ENCODE measurements around the gene PDE1C. TPM values are rescaled to one million over a fixed set of nuclear protein-coding genes. Genes with fewer than 3 reads are reported as not detected.

Gene PDE1C
- total and polyA plus RNA-seq, 2 donors (not counting 1 experiment from before 2014, with no cell fraction given): 0.52 TPM; not detected in 1

DNA sequence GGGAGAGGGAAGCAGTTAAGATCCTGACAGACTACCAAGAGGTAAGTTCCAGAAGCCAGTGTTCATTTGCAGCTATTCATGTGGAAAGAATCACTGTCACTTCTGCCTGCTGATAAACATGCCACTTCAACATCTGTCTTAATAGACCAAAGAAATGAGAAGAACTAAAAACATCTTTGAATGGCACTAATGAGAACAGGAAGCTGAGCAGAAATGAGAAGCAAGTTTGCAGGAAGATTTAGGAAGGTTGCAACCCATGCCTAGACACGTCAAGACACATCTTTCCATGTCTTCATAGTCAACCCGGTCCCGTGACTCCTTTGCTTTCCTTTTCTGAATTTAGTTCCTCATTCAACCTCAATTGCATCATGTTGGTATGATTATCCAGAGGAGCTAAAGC lies 180.0 kb downstream of the PDE1C start:
- intact Hi-C loops (cut with micrococcal nuclease): no loop called here
- Histone ChIP-seq H3K79me2 (ENCODE audit: control insufficient read depth, insufficient read depth, low read length) (no peaks in the 10 kb centered on the region), H3K9me3 (ENCODE audit: control extremely low read depth in 1 of 3, control insufficient read depth in 2 of 3, insufficient read depth in 1 of 3, low read length in 2 of 3) (peaks cover 0 to 4% (median 0%) of the 10 kb centered on the region in 3 donors), H4K20me1 (ENCODE audit: control insufficient read depth, insufficient read depth, low read length, poor library complexity, severe bottlenecking) (no peaks in the 10 kb centered on the region), H2AFZ (ENCODE audit: insufficient read depth, low read depth, low read length, poor library complexity, severe bottlenecking) (no peak overlapping the region), H3K4me1 (ENCODE audit: control insufficient read depth in 2 of 2, insufficient read depth in 2 of 2, low read length in 2 of 2) (no peaks in the 10 kb centered on the region), H3K36me3 (replicated peaks in 1 of 2; ENCODE audit: control extremely low read depth in 1 of 2, control insufficient read depth in 1 of 2, extremely low read depth in 1 of 2, insufficient read depth in 2 of 2, low read length in 1 of 2) (no peaks in the 10 kb centered on the region), H3K4me3 (ENCODE audit: control extremely low read depth in 1 of 5, extremely low read depth in 1 of 5, insufficient read depth in 1 of 5, low read depth in 2 of 5, low read length in 4 of 5) (no peak overlapping the region), H3K27ac (ENCODE audit: low read length in 2 of 2) (no peak overlapping the region), H3K4me2 (replicated peaks; ENCODE audit: low read depth, low read length, poor library complexity, severe bottlenecking) (no peak overlapping the region), H3K9ac (ENCODE audit: low read length) (no peak overlapping the region), H3K27me3 (replicated peaks in 1 of 4; ENCODE audit: control extremely low read depth in 1 of 4, control insufficient read depth in 3 of 4, insufficient read depth in 4 of 4, low read length in 3 of 4) (no peaks in the 10 kb centered on the region)
- no peak overlapping the region for H3K27ac Mint-ChIP-seq
- H3K9me3 Mint-ChIP-seq (ENCODE audit: insufficient read depth): peaks cover 4% of the 10 kb centered on the region
- no peaks in the 10 kb centered on the region for H3K4me1 Mint-ChIP-seq
- 0% methylated on average over 1 of the region's 3 CpGs for WGBS (ENCODE audit: insufficient coverage)
- CTCF ChIA-PET: no interaction called here
- no peak for TF ChIP-seq EZH2 (IDR thresholded peaks at IDR 0.05; ENCODE audit: borderline replicate concordance, insufficient read depth, low read depth, low read length, poor library complexity, severe bottlenecking)
- TF ChIP-seq, protein P1, sequence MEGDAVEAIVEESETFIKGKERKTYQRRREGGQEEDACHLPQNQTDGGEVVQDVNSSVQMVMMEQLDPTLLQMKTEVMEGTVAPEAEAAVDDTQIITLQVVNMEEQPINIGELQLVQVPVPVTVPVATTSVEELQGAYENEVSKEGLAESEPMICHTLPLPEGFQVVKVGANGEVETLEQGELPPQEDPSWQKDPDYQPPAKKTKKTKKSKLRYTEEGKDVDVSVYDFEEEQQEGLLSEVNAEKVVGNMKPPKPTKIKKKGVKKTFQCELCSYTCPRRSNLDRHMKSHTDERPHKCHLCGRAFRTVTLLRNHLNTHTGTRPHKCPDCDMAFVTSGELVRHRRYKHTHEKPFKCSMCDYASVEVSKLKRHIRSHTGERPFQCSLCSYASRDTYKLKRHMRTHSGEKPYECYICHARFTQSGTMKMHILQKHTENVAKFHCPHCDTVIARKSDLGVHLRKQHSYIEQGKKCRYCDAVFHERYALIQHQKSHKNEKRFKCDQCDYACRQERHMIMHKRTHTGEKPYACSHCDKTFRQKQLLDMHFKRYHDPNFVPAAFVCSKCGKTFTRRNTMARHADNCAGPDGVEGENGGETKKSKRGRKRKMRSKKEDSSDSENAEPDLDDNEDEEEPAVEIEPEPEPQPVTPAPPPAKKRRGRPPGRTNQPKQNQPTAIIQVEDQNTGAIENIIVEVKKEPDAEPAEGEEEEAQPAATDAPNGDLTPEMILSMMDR (IDR thresholded peaks at IDR 0.05): no peak
- ATAC-seq (ENCODE audit: low read depth) (no peak), DNase-seq (no peak)
- H3K4me3 Mint-ChIP-seq: no peak overlapping the region
- POLR2A ChIA-PET: no interaction called here
- H3K27me3 Mint-ChIP-seq: no peaks in the 10 kb centered on the region

DNA sequence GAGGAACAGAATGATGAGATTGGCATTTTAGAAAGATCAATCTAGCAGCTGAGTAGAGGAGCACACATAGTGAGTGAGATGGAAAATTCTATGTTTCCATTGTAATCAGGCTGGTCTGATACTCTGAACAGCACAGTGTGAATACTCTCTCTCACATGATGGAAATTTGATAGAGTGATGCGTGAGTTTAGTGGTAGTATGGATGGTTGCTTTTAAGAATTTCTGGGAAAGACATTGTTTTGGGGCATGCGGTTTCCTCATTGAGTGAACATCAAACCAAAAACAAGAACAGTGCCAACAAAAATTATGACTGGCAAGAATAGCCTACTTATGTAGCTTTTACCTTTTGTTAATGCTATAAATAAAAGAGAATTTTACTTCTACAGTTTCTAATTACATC lies 183.2 kb downstream of the PDE1C start:
- Histone ChIP-seq H4K20me1 (ENCODE audit: control insufficient read depth, insufficient read depth, low read length, poor library complexity, severe bottlenecking) (no peaks in the 10 kb centered on the region), H3K9me3 (ENCODE audit: control extremely low read depth in 1 of 3, control insufficient read depth in 2 of 3, insufficient read depth in 1 of 3, low read length in 2 of 3) (peaks cover 0 to 4% (median 0%) of the 10 kb centered on the region in 3 donors), H3K36me3 (replicated peaks in 1 of 2; ENCODE audit: control extremely low read depth in 1 of 2, control insufficient read depth in 1 of 2, extremely low read depth in 1 of 2, insufficient read depth in 2 of 2, low read length in 1 of 2) (no peaks in the 10 kb centered on the region), H3K27me3 (replicated peaks in 1 of 4; ENCODE audit: control extremely low read depth in 1 of 4, control insufficient read depth in 3 of 4, insufficient read depth in 4 of 4, low read length in 3 of 4) (no peaks in the 10 kb centered on the region), H3K4me2 (replicated peaks; ENCODE audit: low read depth, low read length, poor library complexity, severe bottlenecking) (no peak overlapping the region), H3K4me1 (ENCODE audit: control insufficient read depth in 2 of 2, insufficient read depth in 2 of 2, low read length in 2 of 2) (no peaks in the 10 kb centered on the region), H3K27ac (ENCODE audit: low read length in 2 of 2) (no peak overlapping the region), H2AFZ (ENCODE audit: insufficient read depth, low read depth, low read length, poor library complexity, severe bottlenecking) (no peak overlapping the region), H3K9ac (ENCODE audit: low read length) (no peak overlapping the region), H3K4me3 (ENCODE audit: control extremely low read depth in 1 of 5, extremely low read depth in 1 of 5, insufficient read depth in 1 of 5, low read depth in 2 of 5, low read length in 4 of 5) (no peak overlapping the region), H3K79me2 (ENCODE audit: control insufficient read depth, insufficient read depth, low read length) (no peaks in the 10 kb centered on the region)
- no CpG with 5 or more reads among the region's 2 CpGs for WGBS (ENCODE audit: insufficient coverage)
- ATAC-seq (ENCODE audit: low read depth) (no peak), DNase-seq (no peak)
- ChIA-PET POLR2A (no interaction called here), CTCF (no interaction called here)
- peaks cover 4% of the 10 kb centered on the region for H3K9me3 Mint-ChIP-seq (ENCODE audit: insufficient read depth)
- TF ChIP-seq, protein P1 (IDR thresholded peaks at IDR 0.05): no peak
- no peak for TF ChIP-seq EZH2 (IDR thresholded peaks at IDR 0.05; ENCODE audit: borderline replicate concordance, insufficient read depth, low read depth, low read length, poor library complexity, severe bottlenecking)
- no peak overlapping the region for H3K27ac Mint-ChIP-seq
- H3K4me1 Mint-ChIP-seq: no peaks in the 10 kb centered on the region
- H3K4me3 Mint-ChIP-seq: no peak overlapping the region
- intact Hi-C loops (cut with micrococcal nuclease): no loop called here
- no peaks in the 10 kb centered on the region for H3K27me3 Mint-ChIP-seq
